GM23248 (cell line): ENCODE measurements around the gene KRT83. TPM values are rescaled to one million over a fixed set of nuclear protein-coding genes. Genes with fewer than 3 reads are reported as not detected.
"Not testable (repeated sequence)": the region's sequence is repeated elsewhere in the genome, so short reads cannot be mapped to it uniquely, and the experiment has no call there.

Source experiments
- DNase-seq: peaks from one replicate; pipeline ENCODE4 v3.0.0-alpha.2; 2015
- H2AFZ ChIP-seq: fragments of 200-600 bp; sonication (generic); 2 replicates; pipeline ENCODE4 v1.6.1; 2016; ENCODE audit warnings: antibody characterized with exemption
- H3F3A ChIP-seq: fragments of 200-600 bp; sonication (generic); 2 replicates; pipeline ENCODE4 v1.6.1; 2016; ENCODE audit warnings: mild to moderate bottlenecking, antibody characterized with exemption, mixed run types; ENCODE audit not compliant: insufficient read depth
- H3K27ac ChIP-seq: fragments of 200-600 bp; sonication (generic); 2 replicates; pipeline ENCODE4 v1.5.1; 2016; ENCODE audit warnings: mild to moderate bottlenecking
- H3K27me3 ChIP-seq: fragments of 200-600 bp; sonication (generic); replicated peaks from 2 replicates; pipeline ENCODE4 v1.6.1; 2016; ENCODE audit warnings: mild to moderate bottlenecking; ENCODE audit not compliant: insufficient read depth
- H3K36me3 ChIP-seq: fragments of 200-600 bp; sonication (generic); 2 replicates; pipeline ENCODE4 v1.6.1; 2016; ENCODE audit warnings: low read depth, mild to moderate bottlenecking
- H3K4me1 ChIP-seq: fragments of 200-600 bp; sonication (generic); 2 replicates; pipeline ENCODE4 v1.6.1; 2016; ENCODE audit warnings: mild to moderate bottlenecking; ENCODE audit not compliant: insufficient read depth
- H3K4me2 ChIP-seq: fragments of 200-600 bp; sonication (generic); one replicate; pipeline ENCODE4 v1.6.1; 2016; ENCODE audit warnings: mild to moderate bottlenecking; ENCODE audit not compliant: unreplicated experiment
- H3K4me3 ChIP-seq: fragments of 200-600 bp; sonication (generic); 2 replicates; pipeline ENCODE4 v1.5.1; 2016; ENCODE audit warnings: mild to moderate bottlenecking
- H3K79me2 ChIP-seq: fragments of 200-600 bp; sonication (generic); 2 replicates; pipeline ENCODE4 v1.6.1; 2016; ENCODE audit warnings: mild to moderate bottlenecking; ENCODE audit not compliant: insufficient read depth
- H3K9ac ChIP-seq: fragments of 200-600 bp; sonication (generic); 2 replicates; pipeline ENCODE4 v1.6.1; 2016; ENCODE audit warnings: mild to moderate bottlenecking
- H3K9me2 ChIP-seq: fragments of 200-600 bp; sonication (generic); 2 replicates; pipeline ENCODE4 v1.6.1; 2016; ENCODE audit warnings: mixed run types, mild to moderate bottlenecking, moderate library complexity; ENCODE audit not compliant: insufficient read depth
- H3K9me3 ChIP-seq: fragments of 200-600 bp; sonication (generic); one replicate; pipeline ENCODE4 v1.6.1; 2017; ENCODE audit warnings: low read depth
- H4K20me1 ChIP-seq: fragments of 200-600 bp; sonication (generic); 2 replicates; pipeline ENCODE4 v1.6.0; 2016; ENCODE audit not compliant: insufficient read depth
- EZH2 ChIP-seq: fragments of 200-600 bp; sonication (generic); IDR thresholded peaks from 2 replicates; pipeline ENCODE4 v1.6.1; 2018; ENCODE audit warnings: antibody characterized with exemption, mild to moderate bottlenecking; ENCODE audit not compliant: insufficient read depth, poor library complexity, severe bottlenecking
- EZH2phosphoT487 ChIP-seq: fragments of 200-600 bp; sonication (generic); IDR thresholded peaks from 2 replicates; pipeline ENCODE4 v1.6.1; 2018; ENCODE audit warnings: antibody characterized with exemption, moderate library complexity, mild to moderate bottlenecking, low read depth; ENCODE audit not compliant: insufficient read depth
- WGBS, 2 experiments: methylation state at CpG; one replicate each; pipeline ENCODE4 v1.1.6; 2015 to 2017; ENCODE audit warnings: low lambda C conversion rate in 2 of 2, low coverage in 1 of 2; ENCODE audit errors: missing lambda C conversion rate in 2 of 2; 5-methylcytosine and 5-hydroxymethylcytosine counted together
- in situ Hi-C: fragments of 300-500 bp; cut with MboI; formaldehyde crosslinking; loops from 2 replicates; pipeline ENCODE4 v1.15.0; 2020
- polyA plus RNA-seq: library from polyadenylated mRNA; unstranded; fragments of >200 nt; fragmentation: Nextera tagmentation; extraction: Ambion mirVana; gene quantifications from 2 replicates; pipeline ENCODE4 v1.2.1, GENCODE V29; 2016
- total RNA-seq: library from RNA; depleted of rRNA; stranded (reverse); fragments of >200 nt; shearing (Covaris generic); gene quantifications from 2 replicates; pipeline ENCODE4 v1.2.3, GENCODE V29; 2014

The KRT83 gene
- total and polyA plus RNA-seq, 2 experiments from 2014 or later, result not detected

GRCh38 chr12:52301721-52302120 lies 19.5 kb downstream of the KRT83 start:
- H3K79me2 ChIP-seq, H3K4me3 ChIP-seq, H3K4me2 ChIP-seq, H3K9me2 ChIP-seq, H4K20me1 ChIP-seq, H3K27ac ChIP-seq, H3K9ac ChIP-seq, DNase-seq, H2AFZ ChIP-seq, H3K9me3 ChIP-seq, H3F3A ChIP-seq, in situ Hi-C loops, H3K36me3 ChIP-seq, H3K4me1 ChIP-seq: not testable (repeated sequence)
- 83 to 84% methylated on average over 18 to 24 of the region's 31 CpGs for WGBS, 2 experiments
- H3K27me3 ChIP-seq, result peaks cover 27% of the 10 kb centered on the region

GRCh38 chr12:52300796-52301691 lies 20.2 kb downstream of the KRT83 start:
- Histone ChIP-seq H3K9me2 (no peaks in the 10 kb centered on the region), H3K27me3 (peaks cover 27% of the 10 kb centered on the region), H3K36me3 (no peaks in the 10 kb centered on the region), H3K27ac (no peak overlapping the region), H3K4me3 (no peak overlapping the region), H3K79me2 (no peaks in the 10 kb centered on the region), H3F3A (no peaks in the 10 kb centered on the region), H4K20me1 (no peaks in the 10 kb centered on the region), H3K9me3 (no peaks in the 10 kb centered on the region), H3K4me1 (0 out of 2 replicates have a peak, but pooled peaks cover under 1% of the 10 kb centered on the region), H3K4me2 (no peak overlapping the region), H2AFZ (no peak overlapping the region), H3K9ac (no peak overlapping the region)
- no peak for TF ChIP-seq EZH2phosphoT487
- WGBS, 2 experiments, result 33 to 34% methylated on average over 14 of the region's 14 CpGs
- in situ Hi-C loops, result no loop called here
- DNase-seq, result peak; percentile 64

DNA sequence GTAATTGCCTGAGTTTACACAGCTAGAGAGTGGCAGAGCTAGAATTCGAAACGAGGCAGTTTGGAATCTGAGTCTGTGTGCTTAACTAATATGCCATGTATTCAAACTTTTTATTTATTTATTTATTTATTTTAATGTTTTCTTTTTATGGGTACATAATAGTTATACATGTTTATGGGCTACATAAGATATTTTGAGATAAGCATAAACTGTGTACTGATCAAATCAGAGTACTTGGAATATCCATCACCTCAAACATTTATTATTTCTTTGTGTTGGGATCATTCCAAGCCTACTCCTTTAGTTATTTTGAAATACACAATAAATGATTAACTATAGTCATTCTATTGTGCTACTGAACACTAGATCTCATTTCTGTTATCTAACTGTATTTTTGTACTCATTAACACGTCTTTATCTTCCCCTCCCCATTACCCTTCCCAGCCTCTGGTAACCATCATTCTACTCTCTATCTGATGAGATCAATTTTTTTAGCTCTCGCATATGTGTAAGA lies 22.5 kb downstream of the KRT83 start:
- WGBS, 2 experiments, result 40 to 43% methylated on average over 4 of the region's 4 CpGs
- Histone ChIP-seq H3K27ac (no peak overlapping the region), H3K9me2 (no peaks in the 10 kb centered on the region), H3K4me2 (no peak overlapping the region), H3K9me3 (no peaks in the 10 kb centered on the region), H2AFZ (no peak overlapping the region), H3K4me3 (no peak overlapping the region), H3K27me3 (peaks cover 27% of the 10 kb centered on the region), H3K9ac (no peak overlapping the region), H3F3A (no peaks in the 10 kb centered on the region), H3K36me3 (no peaks in the 10 kb centered on the region), H4K20me1 (no peaks in the 10 kb centered on the region), H3K4me1 (0 out of 2 replicates have a peak, but pooled peaks cover 5% of the 10 kb centered on the region), H3K79me2 (no peaks in the 10 kb centered on the region)
- TF ChIP-seq EZH2phosphoT487, result no peak
- no peak for TF ChIP-seq EZH2
- DNase-seq, result no peak
- in situ Hi-C loops, result no loop called here

- no peak for TF ChIP-seq EZH2phosphoT487
- TF ChIP-seq EZH2, result no peak
- no peaks in the 10 kb centered on the region for H3F3A ChIP-seq
- peaks cover 27% of the 10 kb centered on the region for H3K27me3 ChIP-seq
- H3K4me1 ChIP-seq, result 0 out of 2 replicates have a peak, but pooled peaks cover 5% of the 10 kb centered on the region
- no peaks in the 10 kb centered on the region for H3K9me3 ChIP-seq
- 85 to 86% methylated on average over 5 of the region's 5 CpGs for WGBS, 2 experiments
- no peak overlapping the region for H3K9ac ChIP-seq
- no peak for DNase-seq
- H3K9me2 ChIP-seq, result no peaks in the 10 kb centered on the region
- no peak overlapping the region for H3K27ac ChIP-seq
- in situ Hi-C loops, result no loop called here
- no peak overlapping the region for H3K4me2 ChIP-seq
- no peaks in the 10 kb centered on the region for H4K20me1 ChIP-seq
- H3K79me2 ChIP-seq, result no peaks in the 10 kb centered on the region
- no peaks in the 10 kb centered on the region for H3K36me3 ChIP-seq
- no peak overlapping the region for H3K4me3 ChIP-seq
- no peak overlapping the region for H2AFZ ChIP-seq
Measured at GRCh38 chr12:52296572-52297215, 24.5 kb downstream of the KRT83 start.
